Measurements from ENCODE around the gene PRKCQ.
"Not testable (repeated sequence)": the region's sequence is repeated elsewhere in the genome, so short reads cannot be mapped to it uniquely, and the experiment has no call there.

Gene PRKCQ

GRCh38 chr10:6586501-6586900 lies 6.4 kb upstream of the PRKCQ start:
- peaks cover 3% of the 10 kb centered on the region for H3K9me3 Mint-ChIP-seq
- peaks cover 11% of the 10 kb centered on the region for H3K36me3 Mint-ChIP-seq (ENCODE audit: low read depth)
- no peak for TF ChIP-seq CTCF (IDR thresholded peaks at IDR 0.05; ENCODE audit: unreplicated experiment in 3 of 3)
- H3K4me3 Mint-ChIP-seq: no peak overlapping the region
- H3K27me3 Mint-ChIP-seq (ENCODE audit: low read depth): peaks cover 10% of the 10 kb centered on the region
- no peak overlapping the region for H3K27ac Mint-ChIP-seq
- peaks cover 4% of the 10 kb centered on the region for H3K4me1 Mint-ChIP-seq

DNA sequence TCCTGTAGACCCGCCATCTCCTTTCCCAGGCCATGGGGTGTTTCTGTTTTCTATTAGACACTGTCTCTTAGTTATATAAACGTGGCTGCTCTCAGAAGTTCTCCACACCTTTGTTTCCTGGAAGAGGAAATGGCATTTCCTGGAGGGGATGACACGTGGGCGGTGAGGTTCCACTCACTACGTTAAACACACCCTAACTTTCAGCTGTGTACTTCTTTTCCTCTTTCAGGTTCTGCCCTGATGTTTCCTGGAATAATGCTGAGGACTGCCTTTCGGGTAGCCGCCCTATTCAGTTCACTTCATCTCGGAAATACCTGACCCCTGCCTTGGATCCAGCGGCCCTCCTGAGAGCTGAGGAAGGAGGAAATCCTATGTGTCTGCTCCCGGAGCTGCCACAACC lies 3.4 kb upstream of the PRKCQ start:
- Mint-ChIP-seq H3K4me3 (no peak overlapping the region), H3K27me3 (ENCODE audit: low read depth) (peaks cover 33% of the 10 kb centered on the region), H3K36me3 (ENCODE audit: low read depth) (peaks cover 11% of the 10 kb centered on the region), H3K4me1 (peaks cover 11% of the 10 kb centered on the region), H3K27ac (no peak overlapping the region), H3K9me3 (no peaks in the 10 kb centered on the region)
- TF ChIP-seq CTCF (IDR thresholded peaks at IDR 0.05; ENCODE audit: unreplicated experiment in 3 of 3): no peak

GRCh38 chr10:6582913-6583312 lies 2.8 kb upstream of the PRKCQ start:
- not testable (repeated sequence) for H3K9me3 Mint-ChIP-seq, H3K27ac Mint-ChIP-seq
- Mint-ChIP-seq H3K4me1 (peaks cover 16% of the 10 kb centered on the region), H3K27me3 (ENCODE audit: low read depth) (peaks cover 38% of the 10 kb centered on the region), H3K36me3 (ENCODE audit: low read depth) (peaks cover 11% of the 10 kb centered on the region), H3K4me3 (peak overlapping the region; percentile 29 to 67 (median 47))

DNA sequence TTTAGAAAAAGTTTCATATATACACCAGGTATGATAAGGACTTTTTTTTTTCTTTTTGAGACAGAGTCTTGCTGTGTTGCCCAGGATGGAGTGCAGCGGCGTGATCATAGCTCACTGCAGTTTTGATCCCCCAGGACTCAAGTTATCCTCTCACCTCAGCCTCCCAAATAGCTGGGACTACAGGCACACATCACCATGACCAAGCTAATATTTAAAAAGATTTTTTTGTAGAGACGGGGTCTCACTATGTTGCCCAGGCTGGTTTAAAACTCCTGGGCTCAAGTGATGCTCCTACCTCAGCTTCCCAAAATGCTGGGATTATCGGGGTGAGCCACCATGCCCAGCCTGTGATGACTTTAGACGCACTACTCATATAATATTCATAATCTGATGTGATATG lies 2.2 kb upstream of the PRKCQ start:
- no peak for TF ChIP-seq CTCF (IDR thresholded peaks at IDR 0.05; ENCODE audit: unreplicated experiment in 3 of 3)
- Mint-ChIP-seq H3K4me1 (peaks cover 18% of the 10 kb centered on the region), H3K9me3 (no peaks in the 10 kb centered on the region), H3K36me3 (ENCODE audit: low read depth) (peaks cover 11% of the 10 kb centered on the region), H3K27ac (peak overlapping the region in 1 of 3 experiments; percentile 56), H3K4me3 (peak overlapping the region; percentile 77 to 93 (median 88)), H3K27me3 (ENCODE audit: low read depth) (peaks cover 44% of the 10 kb centered on the region)

DNA sequence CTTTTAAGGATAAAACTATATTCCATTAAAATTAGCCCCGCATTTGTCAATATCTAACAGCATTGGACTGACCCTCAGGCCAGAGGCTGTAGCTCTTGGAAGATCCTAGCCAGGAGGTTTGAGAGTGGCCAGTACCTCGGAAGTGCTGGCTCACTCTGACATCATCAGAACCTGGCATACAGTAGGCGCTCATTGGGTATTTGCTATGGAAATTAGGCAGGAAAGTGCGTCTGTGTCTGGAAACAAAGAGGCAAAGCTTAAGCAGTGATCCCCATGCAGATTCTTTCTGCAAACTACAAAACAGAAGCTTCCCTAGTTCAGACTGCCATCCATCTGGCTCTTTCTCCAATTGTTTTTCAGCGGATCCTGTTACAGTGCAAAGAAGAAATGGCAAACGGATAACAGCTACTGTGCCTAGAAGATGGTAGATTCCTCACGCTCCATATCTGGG lies 1.7 kb upstream of the PRKCQ start:
- no peaks in the 10 kb centered on the region for H3K9me3 Mint-ChIP-seq
- peak overlapping the region; percentile 77 to 93 (median 88) for H3K4me3 Mint-ChIP-seq
- TF ChIP-seq CTCF (IDR thresholded peaks at IDR 0.05; ENCODE audit: unreplicated experiment in 3 of 3): no peak
- peaks cover 18% of the 10 kb centered on the region for H3K4me1 Mint-ChIP-seq
- H3K27me3 Mint-ChIP-seq (ENCODE audit: low read depth): peaks cover 46% of the 10 kb centered on the region
- H3K36me3 Mint-ChIP-seq (ENCODE audit: low read depth): peaks cover 11% of the 10 kb centered on the region
- H3K27ac Mint-ChIP-seq: peak overlapping the region in 2 of 3 experiments; percentile 56 to 59

- H3K4me3 Mint-ChIP-seq: peak overlapping the region; percentile 88 to 93 (median 93)
- H3K27ac Mint-ChIP-seq: peak overlapping the region in 2 of 3 experiments; percentile 56 to 62
- peaks cover 11% of the 10 kb centered on the region for H3K36me3 Mint-ChIP-seq (ENCODE audit: low read depth)
- not testable (repeated sequence) for H3K9me3 Mint-ChIP-seq
- H3K4me1 Mint-ChIP-seq: peaks cover 18% of the 10 kb centered on the region
- H3K27me3 Mint-ChIP-seq (ENCODE audit: low read depth): peaks cover 49% of the 10 kb centered on the region
Measured at GRCh38 chr10:6581223-6581622, 1.1 kb upstream of the PRKCQ start.

DNA sequence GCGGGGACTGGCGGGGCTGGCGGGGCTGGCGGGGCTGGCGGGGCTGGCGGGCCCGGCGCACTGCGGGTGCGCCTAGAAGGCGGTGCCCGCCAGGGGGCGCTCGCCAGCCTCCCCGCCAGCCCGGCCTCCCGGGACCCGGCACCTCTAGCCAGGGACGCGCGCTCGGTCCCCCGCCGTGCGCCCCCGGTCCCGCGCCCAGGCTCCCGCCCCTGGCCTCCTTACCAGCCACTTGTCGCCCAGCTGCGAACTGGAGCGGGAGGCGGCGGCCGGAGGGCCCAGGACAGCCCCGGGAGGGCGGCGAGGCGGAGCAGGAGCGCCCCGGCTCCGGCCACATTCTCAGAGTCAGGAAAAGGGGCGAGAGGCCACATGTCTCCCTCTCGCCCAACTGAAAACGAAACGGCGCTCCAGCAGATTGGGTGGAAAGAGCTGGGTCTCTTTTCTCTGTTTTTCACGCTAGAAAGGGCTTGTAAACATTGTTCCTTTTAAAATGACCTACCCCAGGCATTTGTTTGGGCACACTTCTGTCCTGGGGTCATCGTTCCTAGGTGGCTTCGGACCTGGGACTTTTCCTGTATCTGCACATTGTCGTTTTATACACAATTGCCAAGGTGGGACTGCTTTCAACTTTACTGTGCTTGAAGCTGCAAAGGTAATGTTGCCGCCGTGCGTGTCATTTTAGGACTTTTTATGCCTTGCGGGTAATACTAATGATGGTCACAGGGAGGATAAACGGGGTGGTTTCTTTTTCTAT lies 378 bp upstream of the PRKCQ start:
- Mint-ChIP-seq H3K9me3 (no peaks in the 10 kb centered on the region), H3K27me3 (ENCODE audit: low read depth) (peaks cover 51% of the 10 kb centered on the region), H3K27ac (peak overlapping the region; percentile 62 to 95 (median 89)), H3K4me3 (peak overlapping the region; percentile 88 to 93 (median 93)), H3K36me3 (ENCODE audit: low read depth) (peaks cover 8% of the 10 kb centered on the region), H3K4me1 (peaks cover 18% of the 10 kb centered on the region)
- TF ChIP-seq CTCF (IDR thresholded peaks at IDR 0.05; ENCODE audit: unreplicated experiment in 3 of 3): peak; percentile 57 to 60 (median 58)
